HL-60 (cell line): Measurements from ENCODE around the gene RGS19.

Source experiments
- GABPA ChIP-seq: IDR thresholded peaks from 2 replicates; pipeline ENCODE4 v1.6.1; 2012; ENCODE audit warnings: low read depth
- TF ChIP-seq, protein P1 (sequence below): IDR thresholded peaks from one replicate; pipeline ENCODE4 v1.5.1; 2011; ENCODE audit warnings: low read length, control low read depth, inconsistent platforms; ENCODE audit not compliant: insufficient read depth

DNA sequence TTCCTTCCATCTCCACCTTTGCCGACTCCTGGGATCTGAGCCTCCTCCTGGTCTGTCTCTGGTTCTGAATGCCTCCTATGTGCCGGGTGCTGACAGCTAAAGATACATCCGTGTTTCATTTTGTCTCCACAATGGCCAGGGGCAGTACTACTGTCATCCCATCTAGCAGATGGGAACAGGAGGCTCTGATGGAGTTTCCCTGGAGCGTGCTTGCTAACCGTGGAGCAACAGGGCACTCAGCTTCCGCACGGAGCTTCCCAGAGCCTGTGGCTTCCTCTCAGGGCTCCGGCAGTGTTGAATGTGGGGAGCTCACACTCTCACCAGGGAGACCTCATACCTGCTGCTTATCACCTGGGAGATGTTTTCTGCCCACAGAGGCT lies 40.0 kb upstream of the RGS19 start:
- TF ChIP-seq, protein P1, sequence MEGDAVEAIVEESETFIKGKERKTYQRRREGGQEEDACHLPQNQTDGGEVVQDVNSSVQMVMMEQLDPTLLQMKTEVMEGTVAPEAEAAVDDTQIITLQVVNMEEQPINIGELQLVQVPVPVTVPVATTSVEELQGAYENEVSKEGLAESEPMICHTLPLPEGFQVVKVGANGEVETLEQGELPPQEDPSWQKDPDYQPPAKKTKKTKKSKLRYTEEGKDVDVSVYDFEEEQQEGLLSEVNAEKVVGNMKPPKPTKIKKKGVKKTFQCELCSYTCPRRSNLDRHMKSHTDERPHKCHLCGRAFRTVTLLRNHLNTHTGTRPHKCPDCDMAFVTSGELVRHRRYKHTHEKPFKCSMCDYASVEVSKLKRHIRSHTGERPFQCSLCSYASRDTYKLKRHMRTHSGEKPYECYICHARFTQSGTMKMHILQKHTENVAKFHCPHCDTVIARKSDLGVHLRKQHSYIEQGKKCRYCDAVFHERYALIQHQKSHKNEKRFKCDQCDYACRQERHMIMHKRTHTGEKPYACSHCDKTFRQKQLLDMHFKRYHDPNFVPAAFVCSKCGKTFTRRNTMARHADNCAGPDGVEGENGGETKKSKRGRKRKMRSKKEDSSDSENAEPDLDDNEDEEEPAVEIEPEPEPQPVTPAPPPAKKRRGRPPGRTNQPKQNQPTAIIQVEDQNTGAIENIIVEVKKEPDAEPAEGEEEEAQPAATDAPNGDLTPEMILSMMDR = no peak
- no peak for TF ChIP-seq GABPA
